ENCODE measurements around the gene FMNL2. TPM values are rescaled to one million over a fixed set of nuclear protein-coding genes. Genes with fewer than 3 reads are reported as not detected.
A peak's percentile ranks its signal among the peaks of the same experiment; 100 is the strongest.

The FMNL2 gene
- total RNA-seq (10 to 100 TPM in 2 of 10 donors, 1 to 10 TPM in 8; 3.3 to 10.4 (median 4.4) TPM), polyA plus RNA-seq (10 to 100 TPM in 1 of 2 donors, 1 to 10 TPM in 1; 5.2 to 16.0 TPM)
- long read RNA-seq, donor 1, partial matches to known transcripts = 2 of 5 reads
- long read RNA-seq, donor 1, other reads (novel, unspliced or antisense) = 3 of 5 reads
- long read RNA-seq, donor 2, partial matches to known transcripts = 2 of 4 reads
- long read RNA-seq, donor 2, other reads (novel, unspliced or antisense) = 2 of 4 reads
- long read RNA-seq, donor 3, partial matches to known transcripts = 2 of 6 reads
- long read RNA-seq, donor 3, other reads (novel, unspliced or antisense) = 4 of 6 reads

GRCh38 chr2:152335016-152335725 lies at the start of gene FMNL2:
FMNL2 (plus strand) TSS chr2:152335174.
- DNase-seq (peak; percentile 82 to 86), ATAC-seq (peak; percentile 91 to 96 (median 93))
- Histone ChIP-seq H3K4me3 (peak within 1 kb of the TSS; percentile 70 to 99 (median 96)), H3K27ac (peak within 1 kb of the TSS; percentile 62 to 88 (median 77)), H3K9me3 (no peaks in the 10 kb centered on the region), H3K27me3 (peaks cover 0 to 25% (median 0%) of the 10 kb centered on the region in 7 donors), H3K4me1 (peaks cover 0 to 41% (median 16%) of the 10 kb centered on the region in 9 donors), H3K36me3 (no peaks in the 10 kb centered on the region)
- TF ChIP-seq CTCF (IDR thresholded peaks at IDR 0.05) = peak in 3 of 9 donors; percentile 32 to 39 (median 37)
- intact Hi-C loops (cut with DNase I) = loop anchor here in 9 of 10 donors (5.0 to 10.0 kb wide), 14 partner anchors 70 to 300 kb away; partner anchors contain the start of gene STAM2 (in 1 of the 9)
- WGBS, 2 donors = 0% methylated on average over 75 to 85 of the region's 85 CpGs

- Histone ChIP-seq H3K9me3 (no peaks in the 10 kb centered on the region), H3K4me3 (no peak overlapping the region), H3K4me1 (no peaks in the 10 kb centered on the region), H3K36me3 (no peaks in the 10 kb centered on the region), H3K27ac (no peak overlapping the region), H3K27me3 (no peaks in the 10 kb centered on the region)
- no peak for TF ChIP-seq CTCF (IDR thresholded peaks at IDR 0.05)
- DNase-seq = no peak
- ATAC-seq = no peak
- intact Hi-C loops (cut with DNase I) = no loop called here
Observed at GRCh38 chr2:152292991-152293390, 42.0 kb upstream of the FMNL2 start.

GRCh38 chr2:152297715-152298114 lies 37.3 kb upstream of the FMNL2 start:
- no peak for ATAC-seq
- Histone ChIP-seq H3K4me3 (no peak overlapping the region), H3K27ac (no peak overlapping the region), H3K9me3 (no peaks in the 10 kb centered on the region), H3K36me3 (no peaks in the 10 kb centered on the region), H3K4me1 (no peaks in the 10 kb centered on the region), H3K27me3 (peaks cover 0 to 4% (median 0%) of the 10 kb centered on the region in 7 donors)
- WGBS, 2 donors = 91 to 98% methylated on average over 2 of the region's 2 CpGs
- DNase-seq = no peak
- intact Hi-C loops (cut with DNase I) = no loop called here
- no peak for TF ChIP-seq CTCF (IDR thresholded peaks at IDR 0.05)

- ATAC-seq (no peak), DNase-seq (no peak)
- Histone ChIP-seq H3K27ac (no peak overlapping the region), H3K9me3 (no peaks in the 10 kb centered on the region), H3K4me3 (no peak overlapping the region), H3K36me3 (no peaks in the 10 kb centered on the region), H3K4me1 (no peaks in the 10 kb centered on the region), H3K27me3 (peaks cover 0 to 4% (median 0%) of the 10 kb centered on the region in 7 donors)
- intact Hi-C loops (cut with DNase I) = no loop called here
- 77% methylated on average over 1 of the region's 1 CpG for WGBS, 2 donors
- no peak for TF ChIP-seq CTCF (IDR thresholded peaks at IDR 0.05)
Observed at GRCh38 chr2:152298754-152299153, 36.2 kb upstream of the FMNL2 start.
